ENCODE measurements around the gene SEPHS2. TPM values are rescaled to one million over a fixed set of nuclear protein-coding genes. Genes with fewer than 3 reads are reported as not detected.
"Not testable (repeated sequence)": the region's sequence is repeated elsewhere in the genome, so short reads cannot be mapped to it uniquely, and the experiment has no call there.

Gene SEPHS2
- polyA plus RNA-seq, 2 of the 4 experiments (the other 2 are of a cell fraction), result 47.8 to 72.6 TPM

- no peak for TF ChIP-seq EHMT2 (IDR thresholded peaks at IDR 0.05; ENCODE audit: low read depth)
- peak in 1 of 2 experiments; percentile 8; a peak in 1 of 5 replicates for TF ChIP-seq RAD21 (conservative IDR thresholded peaks at IDR 0.05 in 1 of 2, IDR thresholded peaks at IDR 0.05 in 1 of 2)
- ChIA-PET CTCF (interaction anchor here (0.8 to 1.9 kb wide), 3 partner anchors 9 to 13 kb away, joined by 3 to 5 read pairs (median 4); no protein-coding TSS in a partner anchor), POLR2A (no interaction called here)
- no peaks in the 10 kb centered on the region for H3K4me1 ChIP-seq
- H3K27ac ChIP-seq, result no peak overlapping the region
- H3K9me3 ChIP-seq, result no peaks in the 10 kb centered on the region
- peak; percentile 73 to 76; a peak in 4 of 6 replicates for ATAC-seq
- H3K4me3 ChIP-seq, result no peak overlapping the region
- DNase-seq (ENCODE audit: low read depth in 1 of 2, low spot score in 1 of 2), result peak in 1 of 2 experiments; percentile 28
- WGBS (ENCODE audit: missing lambda C conversion rate), result 61% methylated on average over 3 of the region's 3 CpGs
- H3K4me2 ChIP-seq, result no peak overlapping the region
- no peak for FAIRE-seq
These were observed 36.7 kb upstream of the SEPHS2 start for GRCh38 chr16:30482366-30482765.

- ATAC-seq (no peak), FAIRE-seq (no peak), DNase-seq (ENCODE audit: low read depth in 1 of 2, low spot score in 1 of 2) (no peak)
- WGBS (ENCODE audit: missing lambda C conversion rate), result 82% methylated on average over 5 of the region's 5 CpGs
- ChIA-PET CTCF (interaction anchor here (0.8 to 1.9 kb wide), 7 partner anchors 10 to 72 kb away, joined by 3 to 5 read pairs (median 4); no protein-coding TSS in a partner anchor), POLR2A (interaction anchor here (0.7 kb wide), 1 partner anchor 225 kb away, joined by 7 read pairs; no protein-coding TSS in a partner anchor)
- H3K4me3 ChIP-seq, result no peak overlapping the region
- no peak overlapping the region for H3K27ac ChIP-seq
- TF ChIP-seq RNF2 (IDR thresholded peaks at IDR 0.05; ENCODE audit: borderline replicate concordance, low read depth), result no peak
- no peaks in the 10 kb centered on the region for H3K4me1 ChIP-seq
- H3K9me3 ChIP-seq, result no peaks in the 10 kb centered on the region
- H3K4me2 ChIP-seq, result no peak overlapping the region
These were observed 35.7 kb upstream of the SEPHS2 start for GRCh38 chr16:30481381-30481780.

- H3K4me3 ChIP-seq, result no peak overlapping the region
- no peak for TF ChIP-seq RNF2 (IDR thresholded peaks at IDR 0.05; ENCODE audit: borderline replicate concordance, low read depth)
- TF ChIP-seq JUNB (IDR thresholded peaks at IDR 0.05), result no peak
- TF ChIP-seq ZFP36 (IDR thresholded peaks at IDR 0.05; ENCODE audit: borderline replicate concordance, partially characterized antibody), result no peak
- TF ChIP-seq SREBF2 (IDR thresholded peaks at IDR 0.05), result no peak
- TF ChIP-seq ATOH8 (CRISPR knock-in tag; IDR thresholded peaks at IDR 0.05; ENCODE audit: low read depth), result no peak
- TF ChIP-seq ELK1 (IDR thresholded peaks at IDR 0.05; ENCODE audit: low read depth, low read length), result no peak
- TF ChIP-seq CBX2 (IDR thresholded peaks at IDR 0.05; ENCODE audit: borderline replicate concordance, low read depth), result no peak
- TF ChIP-seq HEYL (CRISPR knock-in tag; IDR thresholded peaks at IDR 0.05), result no peak
- TF ChIP-seq HOXB13 (CRISPR knock-in tag; IDR thresholded peaks at IDR 0.05; ENCODE audit: low read depth), result no peak
- TF ChIP-seq RARB (CRISPR knock-in tag; IDR thresholded peaks at IDR 0.05), result no peak
- no peak for TF ChIP-seq MAX (IDR thresholded peaks at IDR 0.05)
- TF ChIP-seq KDM1A (IDR thresholded peaks at IDR 0.05; ENCODE audit: low read depth), result no peak
- no peak for TF ChIP-seq ESRRA (IDR thresholded peaks at IDR 0.05; ENCODE audit: borderline replicate concordance, low read length)
- TF ChIP-seq MAFK (IDR thresholded peaks at IDR 0.05; ENCODE audit: partially characterized antibody), result no peak
- no peak for TF ChIP-seq REST (IDR thresholded peaks at IDR 0.05)
- TF ChIP-seq ZNF302 (CRISPR knock-in tag; IDR thresholded peaks at IDR 0.05), result no peak
- no peak for TF ChIP-seq HOXB5 (CRISPR knock-in tag; IDR thresholded peaks at IDR 0.05)
- H3K4me1 ChIP-seq, result no peaks in the 10 kb centered on the region
- no peak overlapping the region for H3K27ac ChIP-seq
- ChIA-PET CTCF (interaction anchor here (0.8 kb wide), 1 partner anchor 213 kb away, joined by 3 read pairs; no protein-coding TSS in a partner anchor), POLR2A (no interaction called here)
- no peaks in the 10 kb centered on the region for H3K9me3 ChIP-seq
- DNase-seq (ENCODE audit: low read depth in 1 of 2, low spot score in 1 of 2) (no peak), FAIRE-seq (no peak), ATAC-seq (no peak)
- H3K4me2 ChIP-seq, result no peak overlapping the region
- 72% methylated on average over 12 of the region's 12 CpGs for WGBS (ENCODE audit: missing lambda C conversion rate)
These were observed 33.2 kb upstream of the SEPHS2 start for GRCh38 chr16:30478766-30479478.

GRCh38 chr16:30477773-30478172 lies 32.1 kb upstream of the SEPHS2 start:
- FAIRE-seq; H3K27ac ChIP-seq; DNase-seq (ENCODE audit: low read depth in 1 of 2, low spot score in 1 of 2); H3K4me3 ChIP-seq; ATAC-seq; POLR2A ChIA-PET; H3K9me3 ChIP-seq; H3K4me2 ChIP-seq; H3K4me1 ChIP-seq: not testable (repeated sequence)
- WGBS (ENCODE audit: missing lambda C conversion rate), result 59% methylated on average over 3 of the region's 3 CpGs
- CTCF ChIA-PET, result interaction anchor here (1.1 kb wide), 1 partner anchor 9 kb away, joined by 3 read pairs; no protein-coding TSS in a partner anchor
